Mammary epithelial cell (primary cell): ENCODE results near the gene MYL3.

Experiments
- EZH2 ChIP-seq: IDR thresholded peaks from 2 replicates; pipeline ENCODE4 v1.6.1; 2012; ENCODE audit warnings: low read length, inconsistent platforms, borderline replicate concordance
- TF ChIP-seq, protein P1 (sequence below), 2 donors: IDR thresholded peaks in 1 of 2; conservative IDR thresholded peaks in 1 of 2; 2 replicates each; pipeline ENCODE4 v1.5.1; 2011 to 2012; ENCODE audit warnings: inconsistent platforms in 2 of 2, low read length in 2 of 2, mild to moderate bottlenecking in 2 of 2, control low read depth in 1 of 2, low read depth in 1 of 2; ENCODE audit not compliant: insufficient read depth in 1 of 2; ENCODE audit errors: extremely low read depth in 1 of 2

DNA sequence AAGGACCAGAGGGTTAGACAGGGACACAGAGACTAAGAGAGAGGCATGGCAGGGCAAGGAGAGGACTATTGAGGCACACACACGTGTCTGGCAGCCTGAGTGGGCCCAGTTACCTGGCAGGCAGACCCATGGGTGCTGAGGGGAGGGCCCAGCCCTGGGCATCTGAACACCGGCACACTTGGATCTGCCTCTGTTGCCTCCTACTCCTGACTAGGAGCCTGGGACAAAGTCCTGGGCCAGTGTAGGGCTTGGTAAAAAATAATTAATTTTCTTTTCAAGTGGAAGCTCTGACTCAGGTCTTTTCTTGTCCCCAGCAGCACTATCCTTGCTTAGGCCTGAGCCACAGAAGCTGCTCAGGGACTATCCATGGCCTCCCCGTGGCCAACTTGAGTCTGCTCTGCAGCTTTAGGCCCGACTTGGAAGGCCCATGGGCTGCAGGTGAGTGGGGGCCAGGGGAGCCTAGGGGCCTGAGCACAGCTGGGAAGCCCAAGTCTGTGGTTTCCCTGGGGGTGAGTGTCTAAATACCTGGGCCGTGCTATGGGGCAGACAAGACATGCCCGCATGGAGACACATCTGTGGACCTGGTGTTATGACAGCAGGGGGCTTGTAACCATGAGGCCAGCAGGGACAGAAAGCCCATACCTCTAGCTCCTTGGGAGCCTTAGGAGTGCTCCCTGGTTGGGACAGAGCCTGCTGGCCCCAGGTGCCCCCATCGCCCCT, 14.3 kb upstream of the MYL3 start, which contains the start of gene PTH1R:
- TF ChIP-seq, protein P1, sequence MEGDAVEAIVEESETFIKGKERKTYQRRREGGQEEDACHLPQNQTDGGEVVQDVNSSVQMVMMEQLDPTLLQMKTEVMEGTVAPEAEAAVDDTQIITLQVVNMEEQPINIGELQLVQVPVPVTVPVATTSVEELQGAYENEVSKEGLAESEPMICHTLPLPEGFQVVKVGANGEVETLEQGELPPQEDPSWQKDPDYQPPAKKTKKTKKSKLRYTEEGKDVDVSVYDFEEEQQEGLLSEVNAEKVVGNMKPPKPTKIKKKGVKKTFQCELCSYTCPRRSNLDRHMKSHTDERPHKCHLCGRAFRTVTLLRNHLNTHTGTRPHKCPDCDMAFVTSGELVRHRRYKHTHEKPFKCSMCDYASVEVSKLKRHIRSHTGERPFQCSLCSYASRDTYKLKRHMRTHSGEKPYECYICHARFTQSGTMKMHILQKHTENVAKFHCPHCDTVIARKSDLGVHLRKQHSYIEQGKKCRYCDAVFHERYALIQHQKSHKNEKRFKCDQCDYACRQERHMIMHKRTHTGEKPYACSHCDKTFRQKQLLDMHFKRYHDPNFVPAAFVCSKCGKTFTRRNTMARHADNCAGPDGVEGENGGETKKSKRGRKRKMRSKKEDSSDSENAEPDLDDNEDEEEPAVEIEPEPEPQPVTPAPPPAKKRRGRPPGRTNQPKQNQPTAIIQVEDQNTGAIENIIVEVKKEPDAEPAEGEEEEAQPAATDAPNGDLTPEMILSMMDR (conservative IDR thresholded peaks at IDR 0.05 in 1 of 2, IDR thresholded peaks at IDR 0.05 in 1 of 2; ENCODE audit: extremely low read depth in 1 of 2, insufficient read depth in 1 of 2, low read depth in 1 of 2, low read length in 2 of 2), result no peak
- TF ChIP-seq EZH2, result no peak
